Gastrocnemius medialis (tissue), 4 donors: Measurements from ENCODE around the gene DNM3.

Source experiments
- POLR2A ChIP-seq, 2 donors: fragments of 450-650 bp; IDR thresholded peaks; one replicate each; pipeline ENCODE4 v1.6.1; 2017; ENCODE audit warnings: antibody characterized with exemption in 2 of 2, mild to moderate bottlenecking in 2 of 2, moderate library complexity in 2 of 2
- TF ChIP-seq, protein P1 (sequence below), 5 experiments: fragments of 450-650 bp in 3 of 5; fragments of 200-600 bp in 2 of 5; sonication (generic) in 2 of 5; IDR thresholded peaks in 4 of 5; conservative IDR thresholded peaks in 1 of 5; 1 replicate in 4 of 5; 2 replicates in 1 of 5; pipeline ENCODE4 v1.5.1; 2016 to 2019; ENCODE audit warnings: antibody characterized with exemption in 5 of 5, mild to moderate bottlenecking in 3 of 5, moderate library complexity in 3 of 5

DNA sequence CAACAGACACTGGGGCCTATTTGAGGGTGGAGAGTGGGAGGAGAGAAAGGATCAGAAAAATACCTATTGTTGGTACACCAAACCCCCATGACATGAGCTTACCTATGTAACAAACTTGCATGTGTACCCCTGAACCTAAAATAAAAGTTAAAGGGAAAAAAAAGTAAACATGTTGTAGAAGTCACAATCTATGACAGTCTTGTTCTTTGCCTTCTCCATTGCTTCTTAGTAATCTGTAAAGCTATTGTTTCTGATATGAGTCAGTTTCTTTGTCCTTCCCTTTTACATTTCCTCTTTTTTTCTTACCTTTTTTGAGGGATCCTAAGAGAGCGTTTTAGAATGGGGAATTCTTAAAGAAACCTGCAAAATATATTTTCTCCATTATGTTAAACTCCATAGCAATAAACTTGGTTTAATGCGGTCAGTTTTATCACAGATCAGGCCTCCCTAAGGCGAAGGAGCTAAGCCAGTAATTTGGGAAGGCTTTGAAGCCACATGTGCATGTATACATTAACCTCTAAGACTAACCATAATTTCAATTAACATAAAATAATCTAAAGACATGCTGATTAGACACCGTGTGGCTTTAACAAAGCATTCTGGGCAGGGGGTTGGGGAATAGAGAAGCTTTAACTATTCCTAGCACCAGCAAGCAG, 501.4 kb downstream of the DNM3 start:
- TF ChIP-seq, protein P1, sequence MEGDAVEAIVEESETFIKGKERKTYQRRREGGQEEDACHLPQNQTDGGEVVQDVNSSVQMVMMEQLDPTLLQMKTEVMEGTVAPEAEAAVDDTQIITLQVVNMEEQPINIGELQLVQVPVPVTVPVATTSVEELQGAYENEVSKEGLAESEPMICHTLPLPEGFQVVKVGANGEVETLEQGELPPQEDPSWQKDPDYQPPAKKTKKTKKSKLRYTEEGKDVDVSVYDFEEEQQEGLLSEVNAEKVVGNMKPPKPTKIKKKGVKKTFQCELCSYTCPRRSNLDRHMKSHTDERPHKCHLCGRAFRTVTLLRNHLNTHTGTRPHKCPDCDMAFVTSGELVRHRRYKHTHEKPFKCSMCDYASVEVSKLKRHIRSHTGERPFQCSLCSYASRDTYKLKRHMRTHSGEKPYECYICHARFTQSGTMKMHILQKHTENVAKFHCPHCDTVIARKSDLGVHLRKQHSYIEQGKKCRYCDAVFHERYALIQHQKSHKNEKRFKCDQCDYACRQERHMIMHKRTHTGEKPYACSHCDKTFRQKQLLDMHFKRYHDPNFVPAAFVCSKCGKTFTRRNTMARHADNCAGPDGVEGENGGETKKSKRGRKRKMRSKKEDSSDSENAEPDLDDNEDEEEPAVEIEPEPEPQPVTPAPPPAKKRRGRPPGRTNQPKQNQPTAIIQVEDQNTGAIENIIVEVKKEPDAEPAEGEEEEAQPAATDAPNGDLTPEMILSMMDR (IDR thresholded peaks at IDR 0.05 in 4 of 5, conservative IDR thresholded peaks at IDR 0.05 in 1 of 5): no peak
- no peak for TF ChIP-seq POLR2A (IDR thresholded peaks at IDR 0.05)
